SU-DHL-6 (cell line): Measurements from ENCODE around the gene UBE2Q1.

Experiments
- H2AFZ ChIP-seq: fragments of 200-600 bp; sonication (generic); 2 replicates; pipeline ENCODE4 v1.6.1; 2014; ENCODE audit warnings: low read depth, mild to moderate bottlenecking, moderate library complexity, mixed read lengths, antibody characterized with exemption, low read length; ENCODE audit not compliant: severe bottlenecking
- H3F3A ChIP-seq: fragments of 200-600 bp; shearing (Covaris generic); 2 replicates; pipeline ENCODE4 v1.6.0; 2016; ENCODE audit warnings: antibody characterized with exemption, mild to moderate bottlenecking; ENCODE audit not compliant: insufficient read depth
- H3K27ac ChIP-seq: fragments of 200-600 bp; sonication (generic); 2 replicates; pipeline ENCODE4 v1.5.1; 2016; ENCODE audit warnings: low read depth, mild to moderate bottlenecking, low read length, moderate library complexity, mixed read lengths
- H3K27me3 ChIP-seq: fragments of 200-600 bp; sonication (generic), shearing (Covaris generic); 2 replicates; pipeline ENCODE4 v1.6.0; 2014; ENCODE audit warnings: mild to moderate bottlenecking, low read length
- H3K36me3 ChIP-seq: fragments of 200-600 bp; sonication (generic); 2 replicates; pipeline ENCODE4 v1.6.1; 2014; ENCODE audit warnings: mild to moderate bottlenecking, low read length, mixed read lengths
- H3K4me2 ChIP-seq: fragments of 300-600, 200-600 bp; shearing (Covaris generic), sonication (generic); 2 replicates; pipeline ENCODE4 v1.6.0; 2014; ENCODE audit warnings: low read length, low read depth, mild to moderate bottlenecking; ENCODE audit not compliant: poor library complexity, severe bottlenecking
- H3K4me3 ChIP-seq: fragments of 200-600 bp; sonication (generic); 2 replicates; pipeline ENCODE4 v1.5.1; 2014; ENCODE audit warnings: antibody characterized with exemption, low read length, mild to moderate bottlenecking, mixed read lengths; ENCODE audit not compliant: insufficient read depth, poor library complexity, severe bottlenecking
- H3K79me2 ChIP-seq: fragments of 200-600 bp; sonication (generic); 2 replicates; pipeline ENCODE4 v1.6.1; 2014; ENCODE audit warnings: mild to moderate bottlenecking, low read length, moderate library complexity; ENCODE audit not compliant: insufficient read depth
- H3K9ac ChIP-seq: fragments of 200-600 bp; sonication (generic); 2 replicates; pipeline ENCODE4 v1.7.0; 2014; ENCODE audit warnings: mild to moderate bottlenecking, low read length
- H3K9me2 ChIP-seq: fragments of 200-600 bp; sonication (generic); replicated peaks from 2 replicates; pipeline ENCODE4 v1.6.1; 2014; ENCODE audit warnings: low read length; ENCODE audit not compliant: insufficient read depth
- H3K9me3 ChIP-seq: fragments of 200-600 bp; sonication (generic); 2 replicates; pipeline ENCODE4 v1.6.1; 2014; ENCODE audit warnings: low read length, mixed read lengths; ENCODE audit not compliant: insufficient read depth
- H4K20me1 ChIP-seq: fragments of 200-600 bp; sonication (generic); 2 replicates; pipeline ENCODE4 v1.6.1; 2014; ENCODE audit warnings: low read depth, mild to moderate bottlenecking, antibody characterized with exemption, low read length, moderate library complexity, mixed read lengths
- EZH2phosphoT487 ChIP-seq: fragments of 200-600 bp; sonication (generic), shearing (Covaris generic); conservative IDR thresholded peaks from 2 replicates; pipeline ENCODE4 v1.6.1; 2018; ENCODE audit warnings: mild to moderate bottlenecking, antibody characterized with exemption, low read length, moderate library complexity, mixed read lengths
- TF ChIP-seq, protein P1 (sequence below): fragments of 200-600 bp; sonication (generic); IDR thresholded peaks from one replicate; pipeline ENCODE4 v1.5.1; 2017; ENCODE audit warnings: antibody characterized with exemption, mild to moderate bottlenecking, low read length, moderate library complexity; ENCODE audit not compliant: insufficient read depth, poor library complexity, severe bottlenecking

Gene UBE2Q1

DNA sequence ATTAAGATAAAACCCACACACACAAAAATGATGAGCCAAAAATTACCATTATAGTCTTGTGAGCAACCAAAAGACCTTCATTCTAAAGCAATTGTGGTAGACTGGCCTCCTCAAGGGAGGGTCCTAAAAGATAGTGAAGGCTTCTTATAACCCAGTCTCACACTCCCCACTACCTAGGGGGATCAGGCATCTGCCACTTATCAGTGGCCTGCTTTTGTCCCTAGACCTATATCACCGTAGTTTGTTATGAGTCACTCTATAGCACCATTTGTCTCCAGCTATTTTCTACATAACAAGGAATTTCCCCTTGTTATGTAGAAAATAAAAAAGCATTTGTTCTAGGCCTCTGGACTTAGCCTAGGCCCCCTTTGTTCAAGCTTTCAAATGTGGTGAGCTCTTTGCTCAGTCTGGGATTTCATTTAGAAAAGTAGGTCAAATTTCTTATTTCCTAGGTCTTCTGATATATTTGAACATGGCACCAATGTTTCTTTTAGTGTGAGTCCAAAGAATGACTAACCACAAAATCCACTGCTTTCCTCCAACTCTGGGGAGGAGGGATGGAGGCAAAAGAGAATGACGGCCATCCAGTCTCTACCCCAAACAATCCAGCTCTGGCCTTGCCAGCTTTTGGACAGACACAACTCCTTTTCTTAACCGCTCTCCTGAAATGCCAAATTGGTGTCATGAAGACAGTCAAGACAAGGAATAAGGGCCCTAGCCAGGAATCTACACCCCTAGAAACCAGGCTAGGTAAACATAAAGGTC, 40.6 kb upstream of the UBE2Q1 start:
- no peak overlapping the region for H2AFZ ChIP-seq
- H4K20me1 ChIP-seq = no peaks in the 10 kb centered on the region
- no peak overlapping the region for H3K9ac ChIP-seq
- H3K9me3 ChIP-seq = no peaks in the 10 kb centered on the region
- H3K79me2 ChIP-seq = peaks cover 39% of the 10 kb centered on the region
- H3K27ac ChIP-seq = no peak overlapping the region
- H3K27me3 ChIP-seq = no peaks in the 10 kb centered on the region
- H3K36me3 ChIP-seq = peaks cover 26% of the 10 kb centered on the region
- H3F3A ChIP-seq = no peaks in the 10 kb centered on the region
- TF ChIP-seq EZH2phosphoT487 = no peak
- TF ChIP-seq, protein P1, sequence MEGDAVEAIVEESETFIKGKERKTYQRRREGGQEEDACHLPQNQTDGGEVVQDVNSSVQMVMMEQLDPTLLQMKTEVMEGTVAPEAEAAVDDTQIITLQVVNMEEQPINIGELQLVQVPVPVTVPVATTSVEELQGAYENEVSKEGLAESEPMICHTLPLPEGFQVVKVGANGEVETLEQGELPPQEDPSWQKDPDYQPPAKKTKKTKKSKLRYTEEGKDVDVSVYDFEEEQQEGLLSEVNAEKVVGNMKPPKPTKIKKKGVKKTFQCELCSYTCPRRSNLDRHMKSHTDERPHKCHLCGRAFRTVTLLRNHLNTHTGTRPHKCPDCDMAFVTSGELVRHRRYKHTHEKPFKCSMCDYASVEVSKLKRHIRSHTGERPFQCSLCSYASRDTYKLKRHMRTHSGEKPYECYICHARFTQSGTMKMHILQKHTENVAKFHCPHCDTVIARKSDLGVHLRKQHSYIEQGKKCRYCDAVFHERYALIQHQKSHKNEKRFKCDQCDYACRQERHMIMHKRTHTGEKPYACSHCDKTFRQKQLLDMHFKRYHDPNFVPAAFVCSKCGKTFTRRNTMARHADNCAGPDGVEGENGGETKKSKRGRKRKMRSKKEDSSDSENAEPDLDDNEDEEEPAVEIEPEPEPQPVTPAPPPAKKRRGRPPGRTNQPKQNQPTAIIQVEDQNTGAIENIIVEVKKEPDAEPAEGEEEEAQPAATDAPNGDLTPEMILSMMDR = no peak
- no peaks in the 10 kb centered on the region for H3K9me2 ChIP-seq
- H3K4me2 ChIP-seq = no peak overlapping the region
- H3K4me3 ChIP-seq = no peak overlapping the region

DNA sequence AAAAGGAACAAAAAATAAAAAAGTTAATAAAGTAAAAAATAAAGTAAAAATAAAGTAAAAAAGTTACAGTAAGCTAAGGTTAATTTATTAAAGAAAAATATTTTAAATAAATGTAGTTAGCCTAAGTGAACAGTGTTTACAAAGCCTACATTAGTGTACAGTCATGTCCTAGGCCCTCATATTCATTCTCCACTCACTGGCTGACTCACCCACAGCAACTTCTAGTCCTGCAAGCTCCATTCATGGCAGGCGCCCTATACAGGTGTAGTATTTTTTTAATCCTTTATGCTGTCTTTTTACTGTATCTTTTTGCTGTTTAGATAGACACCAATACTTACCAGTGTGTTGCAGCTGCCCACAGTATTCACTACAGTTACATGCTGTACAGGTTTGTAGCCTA, 37.2 kb upstream of the UBE2Q1 start:
- Histone ChIP-seq H3K36me3 (peaks cover 26% of the 10 kb centered on the region), H2AFZ (no peak overlapping the region), H3K4me3 (no peak overlapping the region), H3K79me2 (peaks cover 5% of the 10 kb centered on the region; the same call in 1 of the 2 replicates), H3K9me3 (no peaks in the 10 kb centered on the region), H4K20me1 (no peaks in the 10 kb centered on the region), H3K27ac (no peak overlapping the region), H3F3A (no peaks in the 10 kb centered on the region), H3K4me2 (no peak overlapping the region), H3K9me2 (no peaks in the 10 kb centered on the region), H3K27me3 (no peaks in the 10 kb centered on the region), H3K9ac (no peak overlapping the region)
- no peak for TF ChIP-seq EZH2phosphoT487
- TF ChIP-seq, protein P1 = no peak

DNA sequence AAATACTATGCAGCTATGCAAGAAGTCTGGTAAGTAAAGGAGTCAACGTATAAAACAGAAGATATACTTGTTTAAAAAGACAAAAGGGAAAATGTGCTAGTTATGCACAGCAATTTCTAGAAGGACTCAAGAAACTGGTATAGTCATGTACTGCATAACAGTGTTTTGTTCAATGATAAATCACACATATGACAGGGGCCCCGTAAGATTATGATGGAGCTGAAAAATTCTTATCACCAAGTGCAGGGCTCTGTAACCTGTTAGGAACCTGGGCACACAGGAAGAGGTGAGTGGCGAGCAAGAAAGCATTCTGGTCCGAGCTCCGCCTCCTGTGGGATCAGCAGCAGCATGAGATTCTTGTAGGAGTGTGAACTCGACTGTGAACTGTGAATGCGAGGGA, 36.3 kb upstream of the UBE2Q1 start:
- Histone ChIP-seq H4K20me1 (no peaks in the 10 kb centered on the region), H2AFZ (no peak overlapping the region), H3K27me3 (no peaks in the 10 kb centered on the region), H3K36me3 (peaks cover 26% of the 10 kb centered on the region), H3K4me2 (no peak overlapping the region), H3K79me2 (0 out of 2 replicates have a peak, but pooled peaks cover 4% of the 10 kb centered on the region), H3F3A (no peaks in the 10 kb centered on the region), H3K9me2 (no peaks in the 10 kb centered on the region), H3K27ac (no peak overlapping the region), H3K9ac (no peak overlapping the region), H3K4me3 (no peak overlapping the region), H3K9me3 (no peaks in the 10 kb centered on the region)
- TF ChIP-seq, protein P1 = no peak
- TF ChIP-seq EZH2phosphoT487 = no peak
